GM19023 (cell line): ENCODE results near the gene HSPBAP1.
A peak's percentile ranks its signal among the peaks of the same experiment; 100 is the strongest.

Source experiments
- ATAC-seq: cut with Tn5 transposase; IDR thresholded peaks from one replicate; pipeline ENCODE4 v1.9.1; 2021; ENCODE audit warnings: mild to moderate bottlenecking, moderate library complexity; ENCODE audit not compliant: unreplicated experiment

The HSPBAP1 gene, protein sequence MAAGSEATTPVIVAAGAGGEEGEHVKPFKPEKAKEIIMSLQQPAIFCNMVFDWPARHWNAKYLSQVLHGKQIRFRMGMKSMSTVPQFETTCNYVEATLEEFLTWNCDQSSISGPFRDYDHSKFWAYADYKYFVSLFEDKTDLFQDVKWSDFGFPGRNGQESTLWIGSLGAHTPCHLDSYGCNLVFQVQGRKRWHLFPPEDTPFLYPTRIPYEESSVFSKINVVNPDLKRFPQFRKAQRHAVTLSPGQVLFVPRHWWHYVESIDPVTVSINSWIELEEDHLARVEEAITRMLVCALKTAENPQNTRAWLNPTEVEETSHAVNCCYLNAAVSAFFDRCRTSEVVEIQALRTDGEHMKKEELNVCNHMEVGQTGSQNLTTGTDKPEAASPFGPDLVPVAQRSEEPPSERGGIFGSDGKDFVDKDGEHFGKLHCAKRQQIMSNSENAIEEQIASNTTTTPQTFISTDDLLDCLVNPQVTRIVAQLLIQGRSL

DNA sequence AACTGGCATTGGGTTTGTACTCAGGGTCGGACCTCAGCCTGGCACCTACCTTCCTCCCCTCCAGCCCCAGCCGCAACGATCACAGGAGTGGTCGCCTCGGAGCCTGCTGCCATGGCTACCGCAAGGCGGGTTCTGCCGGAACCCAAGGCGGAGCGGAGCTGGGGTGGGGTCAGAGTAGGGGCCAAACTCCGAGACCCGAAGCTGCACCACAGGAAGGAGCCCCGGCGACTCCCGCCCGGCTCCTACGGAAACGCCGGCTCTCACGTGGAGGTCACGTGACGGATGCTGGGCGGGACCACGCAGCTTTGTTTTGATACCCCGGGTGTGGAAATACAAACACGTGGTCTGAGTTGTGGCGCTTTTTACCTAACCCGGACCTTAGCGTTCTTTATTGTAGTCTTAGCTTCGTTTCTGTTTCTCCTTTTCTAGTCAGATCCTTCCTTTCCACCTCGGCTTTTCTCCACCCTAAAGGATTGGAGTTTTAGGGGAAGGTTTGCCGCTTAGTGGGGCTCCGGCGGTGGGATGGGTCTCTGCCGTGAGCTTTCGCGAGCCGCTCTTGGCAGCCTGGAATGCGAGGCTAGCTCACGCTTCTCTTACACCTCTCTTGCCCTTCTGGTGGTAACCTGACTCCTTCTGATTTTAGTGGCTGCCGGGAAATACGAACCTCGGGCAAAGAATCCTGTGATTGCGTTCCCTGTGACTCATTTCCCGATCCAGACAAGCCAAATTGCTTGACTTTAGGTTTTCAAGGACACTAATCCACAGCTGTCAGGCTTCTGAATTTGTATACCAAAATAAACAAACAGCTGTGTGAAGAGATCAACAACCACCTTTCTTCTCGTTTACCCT lies at the start of gene HSPBAP1:
Gene HSPBAP1, minus strand, starts transcription at position 264 of the 849 bp plus-strand sequence. Its CDS starts 151 bp downstream, at position 113.
- ATAC-seq, result peak; percentile 52

DNA sequence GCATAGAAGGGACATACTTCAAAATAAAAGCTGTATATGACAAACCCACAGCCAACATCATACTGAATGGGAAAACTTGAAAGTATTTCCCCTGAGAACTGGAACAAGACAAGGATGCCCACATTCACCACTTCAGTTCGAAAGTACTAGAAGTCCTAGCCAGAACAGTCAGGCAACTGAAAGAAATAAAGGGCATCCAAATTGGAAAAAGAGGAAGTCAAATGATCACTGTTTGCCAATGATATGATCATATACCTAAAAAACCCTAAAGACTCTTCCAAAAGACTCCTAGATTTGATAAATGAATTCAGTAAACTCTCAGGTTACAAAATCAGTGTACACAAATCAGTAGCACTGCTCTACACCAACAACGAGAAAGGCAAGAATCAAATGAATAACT lies 42.0 kb upstream of the HSPBAP1 start:
- ATAC-seq, result no peak

DNA sequence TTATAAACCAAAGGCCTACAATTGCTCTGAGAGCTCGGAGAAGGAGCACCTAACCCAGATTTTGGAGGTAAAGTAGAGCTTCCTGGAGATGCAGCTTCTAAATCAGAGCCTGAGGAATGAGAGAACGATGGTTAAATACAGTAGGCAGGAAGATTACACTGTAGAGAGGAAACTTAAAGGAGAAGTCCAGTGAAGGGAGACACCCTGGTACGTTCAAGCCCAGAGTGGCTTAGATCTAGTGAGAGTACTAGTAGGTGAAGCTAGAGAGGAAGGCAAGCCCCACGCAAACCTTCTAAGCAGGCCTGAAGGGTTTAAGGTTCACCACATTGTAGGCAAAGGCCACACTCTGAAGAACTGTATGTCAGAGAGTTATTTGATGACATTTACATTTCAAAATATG lies 34.6 kb upstream of the HSPBAP1 start:
- ATAC-seq, result no peak

DNA sequence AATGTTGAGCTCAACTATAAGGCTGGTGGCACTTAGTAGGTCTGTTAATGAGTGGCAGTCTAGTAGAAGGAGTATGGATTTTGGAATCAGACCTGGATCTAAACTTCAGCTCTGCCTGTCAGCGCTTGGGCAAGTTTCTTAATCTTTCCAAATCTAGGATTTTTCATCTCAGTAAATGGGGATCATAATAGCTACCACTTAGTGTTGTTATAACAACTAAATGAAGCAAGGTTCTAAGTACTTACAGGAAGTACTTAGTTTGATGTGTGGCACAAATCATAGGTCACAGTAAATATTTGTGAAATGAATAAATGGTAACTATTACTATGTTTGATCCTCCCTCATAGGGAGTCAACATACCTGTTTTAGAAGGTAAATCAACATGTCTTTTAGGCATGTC lies 32.6 kb upstream of the HSPBAP1 start:
- no peak for ATAC-seq

DNA sequence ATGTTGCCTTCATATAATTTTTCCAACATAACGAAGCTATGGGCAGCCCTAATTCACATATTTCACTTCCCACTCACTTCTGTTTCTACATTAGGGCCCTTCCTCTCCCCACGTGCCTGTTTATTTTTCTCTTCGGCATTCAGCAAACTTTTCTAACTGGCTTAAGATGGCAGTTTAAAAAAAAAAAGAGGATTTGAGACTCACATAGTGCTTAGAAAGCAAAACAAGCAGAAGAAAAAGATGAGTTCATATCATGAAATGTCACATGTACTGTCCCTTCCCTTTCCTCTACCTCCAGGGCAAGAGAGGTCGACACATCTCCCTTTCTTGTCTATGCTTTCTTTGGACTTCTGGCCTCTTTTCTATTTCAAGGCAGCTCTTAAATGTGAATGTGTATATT lies 31.8 kb upstream of the HSPBAP1 start:
- no peak for ATAC-seq

DNA sequence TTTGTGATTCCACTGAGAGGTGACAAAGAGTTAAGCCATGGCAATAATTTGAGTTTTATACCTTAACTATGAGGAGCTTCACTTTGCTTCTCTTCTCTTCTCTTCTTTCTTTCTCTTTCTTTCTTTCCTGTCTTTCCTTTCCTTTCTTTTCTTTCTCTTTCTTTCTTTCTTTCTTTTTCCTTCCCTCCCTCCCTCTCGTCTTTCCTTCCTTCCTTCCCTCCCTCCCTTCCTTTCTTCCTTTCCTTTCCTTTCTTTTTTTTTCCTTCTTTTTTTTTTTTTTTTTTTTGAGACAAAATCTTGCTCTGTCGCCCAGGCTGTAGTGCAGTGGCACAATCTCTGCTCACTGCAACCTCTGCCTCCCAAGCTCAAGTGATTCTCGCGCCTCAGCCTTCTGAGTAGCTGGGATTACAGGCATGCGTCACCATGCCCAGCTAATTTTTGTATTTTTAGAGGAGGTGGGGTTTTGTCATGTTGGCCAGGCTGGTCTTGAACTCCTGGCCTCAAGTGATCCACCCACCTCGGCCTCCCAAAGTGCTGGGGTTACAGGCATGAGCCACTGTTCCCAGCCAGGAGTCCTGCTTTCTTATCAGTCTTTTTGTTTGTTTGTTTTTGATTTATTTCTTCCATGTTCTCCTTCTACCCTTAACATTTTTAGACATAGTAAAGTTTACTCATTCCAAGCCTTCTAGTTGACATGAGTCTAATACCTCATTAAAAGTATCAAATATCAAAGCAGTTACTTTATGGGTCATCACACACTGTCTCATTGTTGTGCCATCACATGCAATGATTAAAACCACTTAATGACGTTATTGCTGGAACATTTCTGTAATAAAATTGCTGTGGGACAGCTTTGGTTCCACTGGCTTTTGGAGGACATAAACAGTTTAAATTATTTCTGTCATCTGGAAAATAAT lies 31.1 kb upstream of the HSPBAP1 start:
- ATAC-seq, result no peak

DNA sequence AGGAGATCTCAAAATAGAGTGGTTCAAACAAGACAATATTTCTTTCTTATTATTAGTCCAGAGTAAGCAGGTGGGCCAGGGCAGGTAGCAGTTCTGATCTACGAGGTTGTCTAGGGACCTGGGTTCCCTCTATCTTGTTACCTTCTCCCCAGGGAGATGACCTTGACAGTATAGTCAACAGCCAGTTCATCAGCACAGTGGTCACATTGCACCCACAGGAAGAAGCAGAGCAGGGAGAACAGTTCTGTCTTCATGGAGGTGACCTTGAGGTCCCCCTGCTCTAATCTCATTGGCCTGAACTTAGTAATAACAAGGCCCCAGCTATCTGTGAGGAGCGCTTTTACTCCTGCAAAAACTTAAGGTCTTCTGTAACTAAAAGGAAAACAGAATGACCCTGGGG lies 23.0 kb upstream of the HSPBAP1 start:
- no peak for ATAC-seq

DNA sequence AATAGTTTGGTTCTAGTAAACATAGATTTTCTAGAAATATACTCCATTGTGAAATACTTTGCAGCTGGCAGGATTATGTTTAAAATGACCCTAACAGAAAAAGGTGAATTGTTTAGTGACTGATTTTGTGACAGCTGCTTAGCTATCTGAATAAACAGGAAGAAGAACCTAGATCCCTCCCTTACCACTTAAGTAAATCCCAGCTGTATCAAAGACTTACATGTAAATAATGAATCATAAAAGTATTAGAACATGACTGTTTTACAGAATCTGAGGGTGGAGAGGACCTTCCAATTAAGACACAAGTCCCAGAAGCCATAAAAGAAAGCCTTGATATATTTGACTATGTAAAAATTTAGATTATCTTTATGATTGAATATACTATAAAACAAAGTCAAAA lies 17.1 kb upstream of the HSPBAP1 start:
- no peak for ATAC-seq

DNA sequence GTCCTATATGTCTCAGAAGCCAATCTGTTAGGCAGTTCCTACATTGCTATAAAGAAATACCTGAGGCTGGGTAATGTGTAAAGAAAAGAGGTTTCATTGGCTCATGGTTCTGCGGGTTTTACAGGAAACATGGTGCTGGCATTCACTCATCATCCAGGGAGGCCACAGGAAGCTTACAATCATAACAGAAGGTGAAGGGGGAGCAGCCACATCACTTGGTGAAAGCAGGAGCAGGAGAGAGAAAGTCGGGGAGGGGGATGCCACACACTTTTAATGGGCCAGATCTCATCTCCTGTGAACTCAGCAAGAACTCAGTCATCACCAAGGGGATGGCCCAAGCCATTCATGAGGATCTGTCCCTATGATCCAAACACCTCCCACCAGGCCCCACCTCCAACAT lies 10.3 kb upstream of the HSPBAP1 start:
- no peak for ATAC-seq

DNA sequence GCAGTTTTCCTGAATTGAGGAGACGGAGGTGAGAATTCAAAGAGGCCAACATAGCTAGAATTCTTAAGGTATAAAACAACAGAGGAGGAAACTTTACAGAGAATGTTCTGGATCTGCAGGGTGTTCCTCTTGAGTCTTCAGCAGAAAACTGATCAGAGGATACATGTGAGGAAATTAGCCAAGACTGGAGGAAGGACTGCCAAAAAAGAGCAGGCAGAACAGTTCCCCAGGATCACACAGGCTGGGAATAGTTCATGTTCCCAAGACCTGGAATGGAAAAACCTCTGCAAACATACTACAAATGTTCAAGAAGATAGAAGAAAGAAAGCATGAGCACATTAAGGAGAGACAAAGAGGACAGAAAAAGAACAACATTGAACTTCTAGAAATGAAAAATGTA lies 8.7 kb upstream of the HSPBAP1 start:
- ATAC-seq, result no peak

DNA sequence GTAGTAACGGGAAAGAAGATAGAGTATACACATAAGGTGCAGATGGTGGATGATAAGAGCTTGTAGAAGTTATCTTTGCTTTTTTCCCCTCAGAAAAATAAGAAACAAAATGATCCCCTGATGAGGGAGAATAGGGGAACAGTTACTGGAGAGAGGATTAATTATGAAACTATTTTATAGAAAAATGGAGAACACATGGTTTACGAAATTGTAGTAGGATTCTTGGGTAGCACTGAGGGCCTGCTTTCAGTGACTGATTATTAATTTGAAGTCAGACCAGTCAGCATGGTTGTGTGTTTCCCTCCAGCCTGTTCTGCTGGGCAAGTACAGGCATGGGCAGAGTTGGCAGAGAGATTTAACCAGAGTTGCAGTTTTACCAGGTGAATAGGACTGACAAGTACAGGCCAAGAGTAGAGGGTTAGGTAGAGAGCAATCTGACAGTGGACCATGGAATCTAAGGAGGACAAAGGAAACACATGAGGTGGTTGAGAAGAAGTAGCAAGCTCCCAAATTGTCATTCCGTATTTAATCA lies 7.1 kb upstream of the HSPBAP1 start:
- no peak for ATAC-seq

DNA sequence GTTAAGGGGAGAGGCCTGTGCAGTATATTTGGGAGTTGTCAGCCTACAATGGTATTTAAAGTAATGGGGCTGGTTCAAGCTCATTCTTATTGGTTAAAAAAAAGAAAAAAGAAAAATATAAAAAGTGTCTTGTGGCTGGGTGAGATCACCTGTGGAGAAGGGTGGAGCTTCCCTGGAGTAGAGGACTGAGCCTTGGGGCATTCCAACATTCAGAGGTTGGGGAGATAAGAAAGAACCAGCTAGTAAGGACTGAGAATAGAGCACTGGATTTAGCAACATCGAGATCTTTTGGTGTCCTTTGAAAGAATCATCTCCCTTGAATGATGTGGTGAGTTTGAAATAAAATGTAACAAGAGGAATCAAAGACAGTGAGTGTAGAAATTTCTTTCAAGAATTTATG lies 6.4 kb upstream of the HSPBAP1 start:
- ATAC-seq, result no peak

DNA sequence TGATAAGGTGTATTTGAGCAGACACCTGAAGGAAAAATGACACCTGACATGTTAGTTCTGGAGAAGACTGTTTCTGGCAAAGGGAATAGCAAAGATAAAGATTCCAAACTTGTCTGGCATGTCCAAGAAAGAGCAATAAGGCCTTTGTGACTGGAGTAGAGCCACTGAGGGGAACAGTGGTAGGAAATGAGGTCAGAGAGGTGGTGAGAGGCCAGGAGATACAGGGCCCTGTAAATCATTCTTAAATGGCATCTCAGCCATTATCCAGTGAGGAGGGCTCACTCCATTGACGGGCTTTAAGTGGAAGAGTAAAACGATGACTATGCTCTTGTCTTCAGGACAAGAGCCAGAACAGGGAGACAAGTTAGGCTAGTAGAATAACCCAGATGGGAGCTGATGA lies 5.7 kb upstream of the HSPBAP1 start:
- ATAC-seq, result no peak

DNA sequence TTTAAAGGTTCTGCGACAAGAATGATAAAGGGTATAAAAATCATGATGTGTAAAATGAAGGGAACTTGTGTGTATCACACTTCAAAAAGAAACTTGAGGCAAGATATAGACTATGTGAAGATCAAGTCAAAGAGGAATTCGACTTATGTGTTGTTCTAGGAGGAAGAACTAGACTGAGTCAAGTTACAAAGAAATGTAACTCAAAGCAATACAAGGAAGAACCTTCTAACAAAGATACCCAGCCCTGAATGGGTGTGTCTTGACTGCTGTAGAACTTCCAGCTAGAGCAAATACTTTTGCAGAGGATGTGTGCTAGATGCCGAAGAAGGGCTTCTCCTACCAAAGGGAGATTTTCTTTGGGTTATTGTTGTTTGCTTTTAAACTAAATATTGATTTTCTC lies 3.7 kb upstream of the HSPBAP1 start:
- no peak for ATAC-seq

DNA sequence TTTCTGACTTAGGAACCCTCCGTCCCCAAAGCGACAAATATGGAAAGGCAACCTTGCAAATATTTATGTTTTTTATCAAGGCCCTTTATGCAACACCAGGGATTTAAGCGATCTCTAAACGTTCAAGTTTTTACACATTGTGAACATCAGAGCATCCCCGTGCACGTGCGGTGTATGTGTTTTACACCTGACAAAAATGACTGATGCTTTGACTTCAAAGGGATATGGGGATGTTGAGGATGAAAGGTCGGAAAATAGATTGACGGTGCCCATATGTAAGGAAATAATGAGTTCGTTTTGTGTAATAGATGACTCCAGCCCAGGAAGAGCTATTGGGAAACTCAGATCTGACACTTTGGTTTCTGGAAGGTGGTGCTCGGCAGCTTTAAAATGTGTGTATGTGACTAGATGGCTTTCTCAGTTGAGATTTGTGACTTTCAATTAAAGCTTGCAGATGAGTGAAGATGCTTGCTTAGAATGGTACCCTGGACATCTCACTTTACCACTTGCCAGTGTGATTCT lies 2.1 kb upstream of the HSPBAP1 start:
- ATAC-seq, result no peak

DNA sequence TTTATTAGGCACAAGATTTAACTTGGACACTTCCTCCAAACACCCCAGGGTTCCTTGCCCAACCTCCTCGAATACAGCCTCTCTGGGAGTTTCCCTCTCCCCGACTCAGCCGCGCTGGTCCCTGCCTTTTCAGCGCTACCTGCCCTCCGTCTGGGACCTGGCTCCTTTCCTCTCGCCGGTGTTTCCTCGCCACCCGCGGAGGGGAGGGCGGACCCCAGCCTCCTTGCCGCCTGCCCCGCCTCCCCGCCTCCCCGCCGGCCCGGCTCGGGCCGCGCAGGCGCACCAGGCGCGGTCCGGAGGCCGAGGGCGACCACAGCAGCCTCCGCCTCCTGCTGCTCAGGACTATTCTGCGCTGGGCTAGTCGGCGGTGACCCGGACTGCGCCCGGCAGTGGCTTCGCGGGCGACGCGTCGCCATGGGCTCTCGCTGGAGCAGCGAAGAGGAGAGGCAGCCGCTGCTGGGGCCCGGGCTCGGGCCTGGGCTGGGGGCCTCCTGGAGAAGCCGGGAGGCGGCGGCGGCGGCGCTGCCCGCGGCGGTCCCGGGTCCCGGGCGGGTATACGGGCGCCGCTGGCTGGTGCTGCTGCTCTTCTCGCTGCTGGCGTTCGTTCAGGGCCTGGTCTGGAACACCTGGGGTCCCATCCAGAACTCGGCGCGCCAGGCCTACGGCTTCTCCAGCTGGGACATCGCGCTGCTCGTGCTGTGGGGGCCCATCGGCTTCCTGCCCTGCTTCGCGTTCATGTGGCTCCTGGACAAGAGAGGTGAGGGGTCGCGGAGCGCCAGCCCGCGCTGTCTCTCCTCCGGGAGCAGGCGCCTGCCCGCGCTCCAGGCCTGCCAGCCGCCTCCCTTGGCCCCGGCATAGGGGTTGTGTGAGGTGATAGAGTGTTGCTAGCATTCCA lies 1.4 kb upstream of the HSPBAP1 start, which contains the start of gene SLC49A4:
Gene SLC49A4, plus strand, starts transcription at position 291 of the 895 bp plus-strand sequence. Its CDS starts 124 bp downstream, at position 415.
- ATAC-seq, result peak; percentile 82

DNA sequence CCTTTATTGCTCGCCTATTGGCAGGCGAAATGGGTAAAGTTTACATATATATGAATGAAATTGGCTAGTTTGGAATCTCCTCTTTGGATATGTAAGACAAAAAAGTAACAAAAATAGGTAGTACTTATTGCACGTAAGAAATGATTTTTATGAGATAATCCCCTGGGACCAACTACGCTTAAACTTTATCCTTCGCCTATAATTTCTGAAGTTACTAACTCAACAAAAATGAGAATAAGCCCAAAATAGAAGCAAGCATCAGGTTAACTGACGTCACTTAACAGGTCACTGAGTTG lies 800 bp upstream of the HSPBAP1 start:
- ATAC-seq, result no peak

DNA sequence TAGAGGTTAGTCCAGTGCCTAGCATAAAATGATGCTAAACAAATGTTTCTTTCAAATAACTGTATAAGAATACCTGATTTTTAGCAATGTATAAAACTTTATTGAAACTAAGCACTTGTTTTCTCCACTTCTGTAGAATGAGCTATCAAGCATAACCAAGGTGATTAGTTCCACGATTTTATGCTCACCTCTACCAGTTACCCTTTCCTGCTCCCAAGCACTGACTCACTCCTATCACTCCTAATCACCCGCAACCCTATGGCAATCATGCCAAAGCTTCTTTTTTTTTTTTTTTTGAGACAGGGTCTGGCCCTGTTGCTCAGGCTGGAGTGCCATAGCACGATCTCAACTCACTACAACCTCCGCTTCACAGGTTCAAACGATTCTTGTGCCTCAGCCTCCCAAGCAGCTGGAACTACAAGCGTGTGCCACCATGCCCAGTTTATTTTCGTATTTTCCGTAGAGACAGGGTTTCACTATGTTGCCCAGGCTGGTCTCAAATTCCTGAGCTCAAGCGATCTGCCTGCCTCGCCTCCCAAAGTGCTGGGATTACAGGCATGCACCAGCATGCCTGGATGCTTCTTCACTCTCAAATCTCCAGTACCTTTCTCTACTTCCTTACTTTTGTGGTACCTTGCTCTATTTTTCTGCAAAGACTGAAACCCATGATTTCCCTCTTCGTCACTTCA lies 3.9 kb downstream of the HSPBAP1 start:
- no peak for ATAC-seq

DNA sequence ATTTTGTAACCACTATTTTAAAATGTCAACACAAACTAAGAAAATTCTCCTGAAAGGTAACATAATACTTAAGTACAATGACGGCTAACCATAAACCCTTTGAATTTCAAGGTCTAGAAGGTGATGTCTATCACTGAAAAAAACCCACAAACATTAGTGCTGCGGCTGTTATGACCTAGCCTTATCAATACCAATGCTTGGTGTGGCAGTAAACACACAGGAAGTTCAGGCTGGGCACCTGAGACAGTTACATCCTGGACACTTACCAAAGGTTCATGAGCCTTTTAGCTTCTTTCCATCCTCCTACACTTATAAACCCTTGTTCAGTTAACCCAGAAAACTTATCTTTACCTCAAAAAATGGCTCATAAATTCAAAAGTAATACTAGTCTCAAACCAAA lies 5.8 kb downstream of the HSPBAP1 start:
- ATAC-seq, result no peak
